GM12878 (cell line): ENCODE data around the gene PHACTR3. TPM values are rescaled to one million over a fixed set of nuclear protein-coding genes. Genes with fewer than 3 reads are reported as not detected.

ENCODE experiments used
- ATAC-seq: fragments of 200-7000 bp; cut with Tn5 transposase; 3 replicates; pipeline ENCODE4 v1.9.1; 2020; ENCODE audit warnings: mild to moderate bottlenecking, moderate library complexity
- BruUV-seq: library from RNA; stranded (reverse); fragments of 400-500 nt; replicated peaks from 2 replicates; lab custom pipeline; 2021; lab: Mats Ljungman, UMichigan
- CTCF ChIA-PET: fragments of 300-600 bp; sonication (Branson Sonifier 250); formaldehyde crosslinking; extraction: SDS; loops from one replicate; lab custom pipeline; 2021; ENCODE audit warnings: inconsistent platforms; lab: Yijun Ruan, JAX
- POLR2A ChIA-PET: fragments of 350-600 bp; formaldehyde crosslinking; extraction: SDS; loops from one replicate; lab custom pipeline; 2021; ENCODE audit warnings: inconsistent platforms; lab: Charles Lee
- RAD21 ChIA-PET: fragments of 300-600 bp; sonication (Branson Sonifier 250); formaldehyde crosslinking; loops from one replicate; lab custom pipeline; 2023; ENCODE audit warnings: antibody characterized with exemption; ENCODE audit not compliant: unreplicated experiment; lab: Charles Lee
- SMC1A ChIA-PET: fragments of 300-600 bp; sonication (Branson Sonifier 250); formaldehyde crosslinking; loops from one replicate; lab custom pipeline; 2023; ENCODE audit not compliant: unreplicated experiment, uncharacterized antibody; lab: Charles Lee
- DNase-seq: peaks from one replicate; pipeline ENCODE4 v3.0.0-alpha.2; 2011; ENCODE audit warnings: low read depth, low spot score
- FAIRE-seq: peaks from 3 replicates; lab custom pipeline; 2011; peaks lifted over from hg19 to GRCh38; lab: Jason Lieb, UNC
- H2AFZ ChIP-seq: 2 replicates; pipeline ENCODE4 v1.6.0; 2011; ENCODE audit warnings: low read depth, low read length, control low read depth; ENCODE audit not compliant: control insufficient read depth
- H3K27ac ChIP-seq: 2 replicates; pipeline ENCODE4 v1.5.1; 2011; ENCODE audit warnings: control low read depth; ENCODE audit not compliant: control insufficient read depth, insufficient read depth
- H3K27me3 ChIP-seq, 2 experiments: replicated peaks in 1 of 2; 2 replicates each; pipeline versions ENCODE4 v1.6.0 to v1.6.1; 2011; ENCODE audit warnings: low read length in 1 of 2; ENCODE audit not compliant: control insufficient read depth in 2 of 2, insufficient read depth in 2 of 2
- H3K36me3 ChIP-seq, 2 experiments: 2 replicates each; pipeline ENCODE4 v1.5.1; 2011; ENCODE audit warnings: low read length in 1 of 2; ENCODE audit not compliant: control insufficient read depth in 2 of 2, insufficient read depth in 2 of 2
- H3K4me1 ChIP-seq: 2 replicates; pipeline ENCODE4 v1.6.1; 2011; ENCODE audit warnings: mild to moderate bottlenecking, low read length, moderate library complexity, mixed read lengths; ENCODE audit not compliant: control insufficient read depth, insufficient read depth
- H3K4me2 ChIP-seq: 2 replicates; pipeline ENCODE4 v1.6.0; 2011; ENCODE audit warnings: control low read depth; ENCODE audit not compliant: control insufficient read depth, insufficient read depth
- H3K4me3 ChIP-seq: fragments of 200-600 bp; sonication (generic); 2 replicates; pipeline ENCODE4 v1.5.1; 2016
- H3K79me2 ChIP-seq: 2 replicates; pipeline ENCODE4 v1.6.0; 2011; ENCODE audit warnings: low read length; ENCODE audit not compliant: control insufficient read depth, insufficient read depth
- H3K9ac ChIP-seq: 2 replicates; pipeline ENCODE4 v1.8.0; 2011; ENCODE audit warnings: low read length, control low read depth, mixed read lengths; ENCODE audit not compliant: control insufficient read depth, insufficient read depth
- H3K9me3 ChIP-seq: replicated peaks from 3 replicates; pipeline ENCODE4 v1.5.1; 2011; ENCODE audit warnings: mild to moderate bottlenecking, low read length; ENCODE audit not compliant: control insufficient read depth, insufficient read depth
- H4K20me1 ChIP-seq: 2 replicates; pipeline ENCODE4 v1.6.0; 2011; ENCODE audit not compliant: control insufficient read depth, insufficient read depth
- CUX1 ChIP-seq: IDR thresholded peaks from 2 replicates; pipeline ENCODE4 v1.6.1; 2012; ENCODE audit warnings: improper control_type of control experiment, low read depth, low read length; ENCODE audit not compliant: insufficient replicate concordance
- EP300 ChIP-seq, 2 experiments: fragments of 150-350 bp in 1 of 2; IDR thresholded peaks; 2 replicates each; pipeline ENCODE4 v1.6.1; 2011 to 2012; ENCODE audit warnings: low read depth in 2 of 2, low read length in 2 of 2, borderline replicate concordance in 1 of 2, improper control_type of control experiment in 1 of 2, inconsistent platforms in 1 of 2; ENCODE audit not compliant: control insufficient read depth in 1 of 2
- FOXM1 ChIP-seq: IDR thresholded peaks from 2 replicates; pipeline ENCODE4 v1.6.1; 2012; ENCODE audit warnings: low read depth, mild to moderate bottlenecking, inconsistent platforms, low read length, moderate library complexity
- KDM1A ChIP-seq: fragments of 200-600 bp; sonication (generic); IDR thresholded peaks from 2 replicates; pipeline ENCODE4 v1.6.1; 2016; ENCODE audit warnings: borderline replicate concordance
- PKNOX1 ChIP-seq: fragments of 450-650 bp; IDR thresholded peaks from 2 replicates; pipeline ENCODE4 v1.6.1; 2016; ENCODE audit warnings: mild to moderate bottlenecking
- POLR2A ChIP-seq: IDR thresholded peaks from 2 replicates; pipeline ENCODE4 v1.6.1; 2011; ENCODE audit warnings: low read depth, mild to moderate bottlenecking, low read length
- POLR2AphosphoS5 ChIP-seq: IDR thresholded peaks from 2 replicates; pipeline ENCODE4 v1.6.1; 2011; ENCODE audit warnings: mild to moderate bottlenecking, low read length, inconsistent platforms
- RELA ChIP-seq: fragments of 450-650 bp; IDR thresholded peaks from 2 replicates; pipeline ENCODE4 v1.8.0; 2014; ENCODE audit warnings: borderline replicate concordance; ENCODE audit not compliant: partially characterized antibody
- SIN3A ChIP-seq: IDR thresholded peaks from 2 replicates; pipeline ENCODE4 v1.6.1; 2012; ENCODE audit warnings: low read depth, low read length, improper control_type of control experiment
- SMAD1 ChIP-seq: fragments of 450-650 bp; IDR thresholded peaks from 2 replicates; pipeline ENCODE4 v1.6.1; 2018; ENCODE audit warnings: mild to moderate bottlenecking, low read depth; ENCODE audit not compliant: partially characterized antibody
- STAT3 ChIP-seq: IDR thresholded peaks from 2 replicates; pipeline ENCODE4 v1.6.1; 2011; ENCODE audit warnings: low read depth, low read length, improper control_type of control experiment
- TARDBP ChIP-seq: IDR thresholded peaks from 2 replicates; pipeline ENCODE4 v1.6.1; 2016; ENCODE audit warnings: borderline replicate concordance
- ZBTB40 ChIP-seq: fragments of 450-650 bp; IDR thresholded peaks from 2 replicates; pipeline ENCODE4 v1.6.1; 2016; ENCODE audit warnings: mild to moderate bottlenecking, moderate library complexity, borderline replicate concordance
- WGBS: methylation state at CpG from one replicate; pipeline ENCODE4 v1.1.6; 2016; ENCODE audit warnings: low lambda C conversion rate; ENCODE audit not compliant: insufficient replicate concordance, insufficient coverage; ENCODE audit errors: missing lambda C conversion rate; 5-methylcytosine and 5-hydroxymethylcytosine counted together
- in situ Hi-C: fragments of 300-500 bp; cut with MboI; formaldehyde crosslinking; loops from 9 replicates; pipeline ENCODE4 v1.14.3; 2018; ENCODE audit warnings: mixed read lengths
- intact Hi-C: fragments of 100-400 bp; cut with micrococcal nuclease; formaldehyde crosslinking; loops from one replicate; pipeline ENCODE4 v1.14.2; 2022; ENCODE audit not compliant: unreplicated experiment
- polyA plus RNA-seq, 11 experiments: library from polyadenylated mRNA; depleted of rRNA in 4 of 11; unstranded in 6 of 11; stranded (reverse) in 5 of 11; fragments of >200 nt; fragmentation: Nextera tagmentation in 4 of 11; fragmentation: Illumina TruSeq in 1 of 11; extraction: Ambion mirVana in 4 of 11; extraction: Trizol in 1 of 11; gene quantifications; 1 replicate in 1 of 11; 2 replicates in 10 of 11; pipeline versions ENCODE4 v1.2.1 to v1.2.3, GENCODE V29; 2011 to 2016; ENCODE audit warnings: inconsistent platforms in 2 of 11, missing spikeins in 2 of 11, low read depth in 1 of 11
- total RNA-seq, 4 experiments: library from RNA; depleted of rRNA in 3 of 4; stranded (reverse); fragments of >200 nt in 3 of 4; fragmentation: Illumina TruSeq in 1 of 4; extraction: Trizol in 1 of 4; gene quantifications; 2 replicates each; pipeline versions ENCODE4 v1.2.1 to v1.2.3, GENCODE V29; 2013 to 2021

PHACTR3 gene
- total and polyA plus RNA-seq, 10 of the 15 experiments (the other 5 are each of a cell fraction or from before 2014, with no cell fraction given): 0.17 to 2.7 (median 0.27) TPM; not detected in 1

- no peak overlapping the region for H3K4me2 ChIP-seq
- BruUV-seq: no TSS peak
- no peak overlapping the region for H3K4me3 ChIP-seq
- H4K20me1 ChIP-seq: no peaks in the 10 kb centered on the region
- FAIRE-seq: no peak
- H3K9me3 ChIP-seq: no peaks in the 10 kb centered on the region; the same call in 2 of the 3 replicates
- in situ Hi-C loops: loop anchor here (5.0 kb wide), 1 partner anchor 48 kb away; no protein-coding TSS in a partner anchor
- H2AFZ ChIP-seq: no peak overlapping the region
- POLR2A ChIA-PET: interaction anchor here (0.5 kb wide), 1 partner anchor 303 kb away, joined by 3 read pairs; no protein-coding TSS in a partner anchor
- CTCF ChIA-PET: no interaction called here
- SMC1A ChIA-PET: no interaction called here
- no peak overlapping the region for H3K9ac ChIP-seq
- no peaks in the 10 kb centered on the region for H3K79me2 ChIP-seq
- intact Hi-C loops: no loop called here
- RAD21 ChIA-PET: no interaction called here
- no peak for ATAC-seq
- H3K27me3 ChIP-seq: no peaks in the 10 kb centered on the region
- peaks cover 4% of the 10 kb centered on the region for H3K4me1 ChIP-seq
- WGBS: 40% methylated on average over 19 of the region's 19 CpGs
- no peak overlapping the region for H3K27ac ChIP-seq
- no peak for DNase-seq
- H3K36me3 ChIP-seq: no peaks in the 10 kb centered on the region
- TF ChIP-seq STAT3 (no peak), EP300 (IDR thresholded peaks at IDR 0.05; ENCODE audit: borderline replicate concordance in 1 of 2, control insufficient read depth in 1 of 2, low read depth in 2 of 2, low read length in 2 of 2) (no peak), CUX1 (no peak), POLR2A (no peak), PKNOX1 (no peak), ZBTB40 (no peak), POLR2AphosphoS5 (no peak), SIN3A (no peak), RELA (no peak), FOXM1 (no peak), SMAD1 (no peak), TARDBP (no peak), KDM1A (no peak)
These were observed 119.5 kb downstream of the PHACTR3 start for GRCh38 chr20:59723607-59724456.
